OCI-LY7 (cell line): ENCODE data around the gene ROBO2. TPM values are rescaled to one million over a fixed set of nuclear protein-coding genes. Genes with fewer than 3 reads are reported as not detected.

Experiments
- BruUV-seq: library from RNA; stranded (reverse); fragments of 400-500 nt; replicated peaks from 2 replicates; lab custom pipeline; 2021; lab: Mats Ljungman, UMichigan
- CTCF ChIA-PET: fragments of 300-600 bp; sonication (Branson Sonifier 250); formaldehyde crosslinking; loops from one replicate; lab custom pipeline; 2022; ENCODE audit warnings: antibody characterized with exemption; ENCODE audit not compliant: unreplicated experiment; lab: Charles Lee
- POLR2A ChIA-PET: fragments of 300-600 bp; sonication (Branson Sonifier 250); formaldehyde crosslinking; loops from one replicate; lab custom pipeline; 2022; ENCODE audit warnings: antibody characterized with exemption; lab: Charles Lee
- DNase-seq: peaks from one replicate; pipeline ENCODE4 v3.0.0-alpha.2; 2015; ENCODE audit warnings: low spot score
- H2AFZ ChIP-seq: fragments of 200-600 bp; sonication (generic), shearing (Covaris generic); 2 replicates; pipeline ENCODE4 v1.6.1; 2014; ENCODE audit warnings: mild to moderate bottlenecking, antibody characterized with exemption, low read length, moderate library complexity
- H3K27ac ChIP-seq: fragments of 200-600 bp; sonication (generic); 2 replicates; pipeline ENCODE4 v1.5.1; 2014; ENCODE audit warnings: mixed run types, low read depth, mild to moderate bottlenecking, moderate library complexity, low read length, inconsistent platforms; ENCODE audit not compliant: poor library complexity, severe bottlenecking
- H3K36me3 ChIP-seq: fragments of 200-600 bp; sonication (generic); 2 replicates; pipeline ENCODE4 v1.6.1; 2014; ENCODE audit warnings: mild to moderate bottlenecking, antibody characterized with exemption, low read length, moderate library complexity, mixed read lengths; ENCODE audit not compliant: insufficient read depth
- H3K4me1 ChIP-seq: fragments of 200-600 bp; sonication (generic); 2 replicates; pipeline ENCODE4 v1.5.1; 2014; ENCODE audit warnings: mild to moderate bottlenecking, low read length; ENCODE audit not compliant: insufficient read depth, poor library complexity, severe bottlenecking
- H3K4me2 ChIP-seq: fragments of 200-600 bp; sonication (generic); 2 replicates; pipeline ENCODE4 v1.6.1; 2014; ENCODE audit warnings: mild to moderate bottlenecking, low read length
- H3K4me3 ChIP-seq: fragments of 200-600 bp; sonication (generic); 2 replicates; pipeline ENCODE4 v1.5.1; 2014; ENCODE audit warnings: mild to moderate bottlenecking, low read depth, low read length; ENCODE audit not compliant: poor library complexity, severe bottlenecking
- H3K79me2 ChIP-seq: fragments of 200-600 bp; sonication (generic); 2 replicates; pipeline ENCODE4 v1.6.1; 2016; ENCODE audit warnings: low read depth, mild to moderate bottlenecking, low read length, moderate library complexity, mixed read lengths; ENCODE audit not compliant: insufficient read depth
- H3K9me2 ChIP-seq: fragments of 200-600 bp; sonication (generic); 2 replicates; pipeline ENCODE4 v1.6.1; 2016; ENCODE audit warnings: mild to moderate bottlenecking, low read length, mixed read lengths; ENCODE audit not compliant: insufficient read depth
- H3K9me3 ChIP-seq: fragments of 200-600 bp; sonication (generic); 2 replicates; pipeline ENCODE4 v1.6.1; 2014; ENCODE audit warnings: mild to moderate bottlenecking, mixed run types, low read length, mixed read lengths
- H4K20me1 ChIP-seq: fragments of 200-600 bp; sonication (generic); 2 replicates; pipeline ENCODE4 v1.6.1; 2014; ENCODE audit warnings: mild to moderate bottlenecking, antibody characterized with exemption, low read length, moderate library complexity, mixed read lengths; ENCODE audit not compliant: insufficient read depth
- CTCF ChIP-seq: fragments of 200-600 bp; sonication (generic); conservative IDR thresholded peaks from 2 replicates; pipeline ENCODE4 v1.5.1; 2014; ENCODE audit warnings: mild to moderate bottlenecking, antibody characterized with exemption, low read length, moderate library complexity, mixed read lengths
- EZH2phosphoT487 ChIP-seq: fragments of 200-600 bp; sonication (generic); IDR thresholded peaks from 2 replicates; pipeline ENCODE4 v1.6.1; 2018; ENCODE audit warnings: low read depth, borderline replicate concordance, mild to moderate bottlenecking, mixed run types, antibody characterized with exemption, low read length, moderate library complexity, mixed read lengths
- intact Hi-C: fragments of 100-400 bp; cut with micrococcal nuclease; formaldehyde crosslinking; loops from one replicate; pipeline ENCODE4 v1.10.0; 2022; ENCODE audit not compliant: unreplicated experiment
- total RNA-seq, 2 experiments: library from RNA; depleted of rRNA in 1 of 2; stranded (reverse); fragments of >200 nt in 1 of 2; shearing (Covaris generic) in 1 of 2; gene quantifications; 2 replicates each; pipeline ENCODE4 v1.2.3, GENCODE V29; 2014 to 2022

ROBO2 gene
- total RNA-seq, 2 experiments from 2014 or later = 0.06 to 4.8 TPM

- H4K20me1 ChIP-seq = no peaks in the 10 kb centered on the region
- no peaks in the 10 kb centered on the region for H3K4me1 ChIP-seq
- BruUV-seq = no TSS peak
- no peaks in the 10 kb centered on the region for H3K9me3 ChIP-seq
- POLR2A ChIA-PET = no interaction called here
- intact Hi-C loops = no loop called here
- H2AFZ ChIP-seq = no peak overlapping the region
- H3K4me2 ChIP-seq = no peak overlapping the region
- TF ChIP-seq CTCF = no peak
- no peak for TF ChIP-seq EZH2phosphoT487
- no peaks in the 10 kb centered on the region for H3K36me3 ChIP-seq
- no peak overlapping the region for H3K4me3 ChIP-seq
- CTCF ChIA-PET = no interaction called here
- no peak overlapping the region for H3K27ac ChIP-seq
- no peak for DNase-seq
- H3K9me2 ChIP-seq = no peaks in the 10 kb centered on the region
- no peaks in the 10 kb centered on the region for H3K79me2 ChIP-seq
Measured at GRCh38 chr3:77071809-77072208, 31.9 kb downstream of the ROBO2 start.

GRCh38 chr3:77072232-77072631 is 32.3 kb downstream of the ROBO2 start:
- no peak for TF ChIP-seq EZH2phosphoT487

GRCh38 chr3:77078279-77078678 is 38.4 kb downstream of the ROBO2 start:
- no peaks in the 10 kb centered on the region for H3K9me3 ChIP-seq
- no TSS peak for BruUV-seq
- H2AFZ ChIP-seq = no peak overlapping the region
- H3K79me2 ChIP-seq = no peaks in the 10 kb centered on the region
- no peak for DNase-seq
- TF ChIP-seq EZH2phosphoT487 (no peak), CTCF (no peak)
- no peaks in the 10 kb centered on the region for H3K36me3 ChIP-seq
- no peak overlapping the region for H3K27ac ChIP-seq
- H3K4me1 ChIP-seq = no peaks in the 10 kb centered on the region
- intact Hi-C loops = no loop called here
- H3K9me2 ChIP-seq = no peaks in the 10 kb centered on the region
- CTCF ChIA-PET = no interaction called here
- POLR2A ChIA-PET = no interaction called here
- H4K20me1 ChIP-seq = no peaks in the 10 kb centered on the region
- H3K4me2 ChIP-seq = no peak overlapping the region
- H3K4me3 ChIP-seq = no peak overlapping the region

More at GRCh38 chr3:77072232-77072631, 32.3 kb downstream of the ROBO2 start:
- H3K4me2 ChIP-seq = no peak overlapping the region
- intact Hi-C loops = no loop called here
- no peaks in the 10 kb centered on the region for H3K79me2 ChIP-seq
- ChIA-PET CTCF (no interaction called here), POLR2A (no interaction called here)
- no peaks in the 10 kb centered on the region for H4K20me1 ChIP-seq
- DNase-seq = no peak
- no peak overlapping the region for H3K27ac ChIP-seq
- H3K36me3 ChIP-seq = no peaks in the 10 kb centered on the region
- H3K9me2 ChIP-seq = no peaks in the 10 kb centered on the region
- H3K9me3 ChIP-seq = no peaks in the 10 kb centered on the region
- H3K4me3 ChIP-seq = no peak overlapping the region
- no TSS peak for BruUV-seq
- no peaks in the 10 kb centered on the region for H3K4me1 ChIP-seq
- no peak overlapping the region for H2AFZ ChIP-seq
